ENCODE results near the gene DCAF12. TPM values are rescaled to one million over a fixed set of nuclear protein-coding genes. Genes with fewer than 3 reads are reported as not detected.
A peak's percentile ranks its signal among the peaks of the same experiment; 100 is the strongest.

The DCAF12 gene
- total RNA-seq, result 21.5 TPM
- 10 to 100 TPM; 21.0 to 28.2 (median 24.5) TPM for polyA plus RNA-seq

DNA sequence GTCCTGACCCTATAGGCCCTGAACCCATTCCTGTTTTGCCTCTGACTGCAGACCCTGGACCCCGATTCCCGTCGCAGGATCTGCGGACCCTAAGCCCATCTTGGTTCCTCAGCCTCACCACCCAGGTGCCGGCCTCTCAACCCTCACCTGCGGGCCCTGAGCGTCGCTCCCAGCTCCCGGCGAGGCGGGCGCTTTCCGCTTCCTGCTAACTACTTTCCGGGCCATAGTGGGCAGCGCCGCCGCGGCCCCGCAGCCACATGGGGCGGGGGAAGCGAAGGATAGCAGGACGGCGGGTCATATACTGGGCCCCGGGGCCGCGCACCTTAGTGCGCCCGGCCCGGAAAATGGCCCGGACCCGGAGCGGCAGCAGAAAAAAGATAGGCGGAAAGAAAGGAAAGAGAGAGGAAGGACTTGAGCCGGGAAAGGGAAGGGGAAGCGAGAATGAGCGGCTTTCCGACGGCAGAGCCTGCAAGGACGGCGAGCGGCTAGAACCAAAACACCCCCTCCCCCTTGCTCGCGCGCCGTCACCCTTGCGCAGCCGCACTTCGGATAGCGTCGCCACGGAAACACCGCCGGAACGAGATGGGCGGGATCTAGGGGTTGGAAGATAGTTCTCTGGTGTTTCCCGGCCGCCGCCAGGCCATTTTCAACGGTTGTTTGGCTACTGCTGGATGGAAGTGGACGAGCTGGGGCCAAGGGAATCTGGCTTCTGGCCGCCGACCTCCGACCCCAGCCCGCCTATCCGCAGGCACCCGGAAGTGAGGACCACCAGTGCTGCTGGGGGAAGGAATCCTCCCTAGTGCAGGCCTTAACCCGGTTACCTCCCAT is at the start of gene DCAF12:
Gene DCAF12 (minus strand): TSS at position 492 of the 828 bp plus-strand sequence. CDS start 267 bp downstream, at position 225.
- Mint-ChIP-seq H3K36me3 (peaks cover 22% of the 10 kb centered on the region), H3K4me3 (peak within 1 kb of the TSS; percentile 94 to 99 (median 98)), H3K27me3 (no peaks in the 10 kb centered on the region), H3K4me1 (peaks cover 29 to 51% (median 37%) of the 10 kb centered on the region in 4 donors), H3K27ac (peak within 1 kb of the TSS; percentile 98 to 99 (median 98)), H3K9me3 (peaks cover 0 to 2% (median 0%) of the 10 kb centered on the region in 7 donors)
- Histone ChIP-seq H3K36me3 (ENCODE audit: control insufficient read depth, insufficient read depth, low read length) (peaks cover 12% of the 10 kb centered on the region), H3K9me3 (ENCODE audit: control insufficient read depth in 2 of 2, low read length in 2 of 2) (no peaks in the 10 kb centered on the region), H3K4me1 (ENCODE audit: control insufficient read depth, insufficient read depth, low read length, poor library complexity, severe bottlenecking) (peaks cover 41% of the 10 kb centered on the region), H3K27ac (ENCODE audit: insufficient read depth, low read length, poor library complexity, severe bottlenecking) (peak within 1 kb of the TSS; percentile 94), H3K27me3 (ENCODE audit: control insufficient read depth, insufficient read depth, low read length) (no peaks in the 10 kb centered on the region), H3K4me3 (ENCODE audit: low read depth, low read length) (peak within 1 kb of the TSS; percentile 90)
- DNase-seq, result peak; percentile 85 to 96 (median 90)
- ATAC-seq (ENCODE audit: low read depth in 2 of 2), result peak; percentile 91 to 92

GRCh38 chr9:34176089-34176488 is 49.6 kb upstream of the DCAF12 start:
- H3K4me1 Mint-ChIP-seq, result peaks cover 7 to 38% (median 21%) of the 10 kb centered on the region in 4 donors
- ATAC-seq (ENCODE audit: low read depth in 2 of 2), result no peak
- Histone ChIP-seq H3K4me1 (ENCODE audit: control insufficient read depth, insufficient read depth, low read length, poor library complexity, severe bottlenecking) (peaks cover 27% of the 10 kb centered on the region), H3K4me3 (ENCODE audit: low read depth, low read length) (no peak overlapping the region), H3K36me3 (ENCODE audit: control insufficient read depth, insufficient read depth, low read length) (no peaks in the 10 kb centered on the region), H3K9me3 (ENCODE audit: control insufficient read depth in 2 of 2, low read length in 2 of 2) (no peaks in the 10 kb centered on the region), H3K27me3 (ENCODE audit: control insufficient read depth, insufficient read depth, low read length) (no peaks in the 10 kb centered on the region), H3K27ac (ENCODE audit: insufficient read depth, low read length, poor library complexity, severe bottlenecking) (no peak overlapping the region)
- no peak for DNase-seq
- H3K36me3 Mint-ChIP-seq, result peaks cover 6% of the 10 kb centered on the region
- peaks cover 10% of the 10 kb centered on the region for H3K27me3 Mint-ChIP-seq
- no peak overlapping the region for H3K27ac Mint-ChIP-seq
- H3K9me3 Mint-ChIP-seq, result peaks cover 0 to 1% (median 0%) of the 10 kb centered on the region in 7 donors
- peak overlapping the region in 2 of 4 donors; percentile 49 to 55 for H3K4me3 Mint-ChIP-seq

GRCh38 chr9:34171753-34172535 is 45.4 kb upstream of the DCAF12 start:
- DNase-seq (peak in 2 of 3 donors; percentile 48 to 84), ATAC-seq (ENCODE audit: low read depth in 2 of 2) (peak; percentile 61 to 92)
- Mint-ChIP-seq H3K4me1 (peaks cover 2 to 15% (median 8%) of the 10 kb centered on the region in 4 donors), H3K27ac (peak overlapping the region; percentile 60 to 82 (median 63)), H3K27me3 (peaks cover 14% of the 10 kb centered on the region), H3K36me3 (no peaks in the 10 kb centered on the region), H3K4me3 (peak overlapping the region in 3 of 4 donors; percentile 37 to 81 (median 75)), H3K9me3 (peaks cover 0 to 1% (median 0%) of the 10 kb centered on the region in 7 donors)
- Histone ChIP-seq H3K4me1 (ENCODE audit: control insufficient read depth, insufficient read depth, low read length, poor library complexity, severe bottlenecking) (peaks cover 7% of the 10 kb centered on the region), H3K27ac (ENCODE audit: insufficient read depth, low read length, poor library complexity, severe bottlenecking) (no peak overlapping the region), H3K36me3 (ENCODE audit: control insufficient read depth, insufficient read depth, low read length) (no peaks in the 10 kb centered on the region), H3K27me3 (ENCODE audit: control insufficient read depth, insufficient read depth, low read length) (no peaks in the 10 kb centered on the region), H3K9me3 (ENCODE audit: control insufficient read depth in 2 of 2, low read length in 2 of 2) (no peaks in the 10 kb centered on the region), H3K4me3 (ENCODE audit: low read depth, low read length) (peak overlapping the region; percentile 7)

DNA sequence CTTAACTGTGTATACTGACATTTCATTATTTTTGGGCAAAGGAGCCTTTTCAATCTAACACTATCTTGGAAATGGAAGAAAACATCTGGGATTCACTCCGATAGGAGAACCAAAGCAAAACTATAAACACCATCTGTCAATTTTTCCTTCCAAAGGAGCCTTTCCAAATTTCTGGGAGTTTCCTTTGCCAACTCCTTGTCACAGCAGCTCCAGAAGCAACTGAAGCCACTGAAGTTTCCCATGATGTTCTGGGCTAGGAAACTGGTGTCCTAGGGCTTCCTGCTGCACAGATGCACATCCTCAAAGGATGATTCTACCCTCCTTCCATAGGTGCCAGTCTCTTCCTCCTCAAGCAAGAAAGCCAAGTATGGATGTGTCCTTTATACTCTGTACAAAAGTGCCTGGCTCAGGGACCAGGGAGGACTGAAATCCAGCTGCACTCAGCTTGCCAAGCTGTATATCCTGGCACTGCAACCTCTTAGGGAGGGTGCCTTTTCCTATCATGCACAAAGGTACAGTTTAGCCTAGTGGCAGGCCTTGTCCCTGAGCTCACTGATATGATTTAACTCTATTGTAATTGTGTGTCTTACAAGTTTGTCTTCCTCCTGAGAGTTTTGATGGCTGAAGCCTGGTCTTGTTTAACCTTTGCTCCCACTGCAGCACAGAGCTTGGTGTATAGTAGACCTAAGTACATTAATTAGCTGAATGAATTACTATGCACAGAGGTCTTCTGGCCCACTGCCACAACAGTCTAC is 43.9 kb upstream of the DCAF12 start:
- peaks cover 7% of the 10 kb centered on the region for H3K4me1 ChIP-seq (ENCODE audit: control insufficient read depth, insufficient read depth, low read length, poor library complexity, severe bottlenecking)
- no peak overlapping the region for H3K27ac Mint-ChIP-seq
- no peak overlapping the region for H3K4me3 ChIP-seq (ENCODE audit: low read depth, low read length)
- H3K4me1 Mint-ChIP-seq, result peaks cover 2 to 11% (median 8%) of the 10 kb centered on the region in 4 donors
- ATAC-seq (ENCODE audit: low read depth in 2 of 2) (no peak), DNase-seq (no peak)
- no peak overlapping the region for H3K27ac ChIP-seq (ENCODE audit: insufficient read depth, low read length, poor library complexity, severe bottlenecking)
- H3K27me3 ChIP-seq (ENCODE audit: control insufficient read depth, insufficient read depth, low read length), result no peaks in the 10 kb centered on the region
- peaks cover 0 to 1% (median 0%) of the 10 kb centered on the region in 7 donors for H3K9me3 Mint-ChIP-seq
- H3K36me3 Mint-ChIP-seq, result no peaks in the 10 kb centered on the region
- no peaks in the 10 kb centered on the region for H3K9me3 ChIP-seq (ENCODE audit: control insufficient read depth in 2 of 2, low read length in 2 of 2)
- H3K4me3 Mint-ChIP-seq, result peak overlapping the region in 1 of 4 donors; percentile 54
- H3K27me3 Mint-ChIP-seq, result peaks cover 14% of the 10 kb centered on the region
- H3K36me3 ChIP-seq (ENCODE audit: control insufficient read depth, insufficient read depth, low read length), result no peaks in the 10 kb centered on the region

GRCh38 chr9:34169125-34169524 is 42.6 kb upstream of the DCAF12 start:
- no peak overlapping the region for H3K4me3 ChIP-seq (ENCODE audit: low read depth, low read length)
- H3K9me3 ChIP-seq (ENCODE audit: control insufficient read depth in 2 of 2, low read length in 2 of 2), result no peaks in the 10 kb centered on the region
- peaks cover 0 to 1% (median 0%) of the 10 kb centered on the region in 7 donors for H3K9me3 Mint-ChIP-seq
- H3K27ac ChIP-seq (ENCODE audit: insufficient read depth, low read length, poor library complexity, severe bottlenecking), result no peak overlapping the region
- H3K27me3 Mint-ChIP-seq, result peaks cover 14% of the 10 kb centered on the region
- no peaks in the 10 kb centered on the region for H3K36me3 Mint-ChIP-seq
- ATAC-seq (ENCODE audit: low read depth in 2 of 2) (no peak), DNase-seq (no peak)
- no peak overlapping the region for H3K4me3 Mint-ChIP-seq
- peaks cover 7% of the 10 kb centered on the region for H3K4me1 ChIP-seq (ENCODE audit: control insufficient read depth, insufficient read depth, low read length, poor library complexity, severe bottlenecking)
- H3K27me3 ChIP-seq (ENCODE audit: control insufficient read depth, insufficient read depth, low read length), result no peaks in the 10 kb centered on the region
- no peak overlapping the region for H3K27ac Mint-ChIP-seq
- H3K4me1 Mint-ChIP-seq, result peaks cover 2 to 11% (median 8%) of the 10 kb centered on the region in 4 donors
- H3K36me3 ChIP-seq (ENCODE audit: control insufficient read depth, insufficient read depth, low read length), result no peaks in the 10 kb centered on the region

GRCh38 chr9:34163434-34163833 is 36.9 kb upstream of the DCAF12 start:
- H3K4me3 Mint-ChIP-seq, result no peak overlapping the region
- H3K36me3 ChIP-seq (ENCODE audit: control insufficient read depth, insufficient read depth, low read length), result no peaks in the 10 kb centered on the region
- no peaks in the 10 kb centered on the region for H3K4me1 Mint-ChIP-seq
- H3K36me3 Mint-ChIP-seq, result no peaks in the 10 kb centered on the region
- H3K4me1 ChIP-seq (ENCODE audit: control insufficient read depth, insufficient read depth, low read length, poor library complexity, severe bottlenecking), result no peaks in the 10 kb centered on the region
- no peaks in the 10 kb centered on the region for H3K27me3 Mint-ChIP-seq
- H3K27ac ChIP-seq (ENCODE audit: insufficient read depth, low read length, poor library complexity, severe bottlenecking), result no peak overlapping the region
- no peaks in the 10 kb centered on the region for H3K9me3 Mint-ChIP-seq
- no peak overlapping the region for H3K27ac Mint-ChIP-seq
- ATAC-seq (ENCODE audit: low read depth in 2 of 2), result no peak
- no peak for DNase-seq
- no peaks in the 10 kb centered on the region for H3K27me3 ChIP-seq (ENCODE audit: control insufficient read depth, insufficient read depth, low read length)
- H3K9me3 ChIP-seq (ENCODE audit: control insufficient read depth in 2 of 2, low read length in 2 of 2), result no peaks in the 10 kb centered on the region
- H3K4me3 ChIP-seq (ENCODE audit: low read depth, low read length), result no peak overlapping the region

DNA sequence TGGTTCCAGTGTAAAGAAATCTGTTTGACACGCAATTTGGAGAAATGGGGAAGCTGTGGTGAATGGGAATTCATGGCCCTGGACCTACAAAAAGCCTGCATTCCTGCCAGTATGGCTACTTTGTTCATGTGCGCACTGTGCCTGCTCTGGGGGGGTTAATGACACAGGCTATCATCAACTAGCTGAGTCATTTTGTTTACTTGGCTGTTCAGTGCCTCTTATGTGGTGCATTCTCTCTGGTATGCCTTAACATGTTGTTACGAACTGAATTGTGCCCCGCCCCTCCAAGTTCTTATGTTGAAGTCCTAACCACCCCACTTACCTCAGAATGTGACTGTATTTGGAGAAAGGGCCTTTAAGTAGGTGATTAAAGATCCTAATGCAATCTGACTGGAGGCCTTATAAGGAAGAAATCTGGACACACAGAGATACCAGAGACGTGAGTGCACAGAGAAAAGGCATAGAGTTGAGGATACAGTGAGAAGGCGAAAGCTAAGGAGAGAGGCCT is 31.9 kb upstream of the DCAF12 start:
- peaks cover 0 to 1% (median 0%) of the 10 kb centered on the region in 7 donors for H3K9me3 Mint-ChIP-seq
- peaks cover 6% of the 10 kb centered on the region for H3K27me3 Mint-ChIP-seq
- no peaks in the 10 kb centered on the region for H3K4me1 Mint-ChIP-seq
- Histone ChIP-seq H3K27ac (ENCODE audit: insufficient read depth, low read length, poor library complexity, severe bottlenecking) (no peak overlapping the region), H3K27me3 (ENCODE audit: control insufficient read depth, insufficient read depth, low read length) (no peaks in the 10 kb centered on the region), H3K4me3 (ENCODE audit: low read depth, low read length) (no peak overlapping the region), H3K9me3 (ENCODE audit: control insufficient read depth in 2 of 2, low read length in 2 of 2) (no peaks in the 10 kb centered on the region), H3K36me3 (ENCODE audit: control insufficient read depth, insufficient read depth, low read length) (no peaks in the 10 kb centered on the region), H3K4me1 (ENCODE audit: control insufficient read depth, insufficient read depth, low read length, poor library complexity, severe bottlenecking) (no peaks in the 10 kb centered on the region)
- no peaks in the 10 kb centered on the region for H3K36me3 Mint-ChIP-seq
- ATAC-seq (ENCODE audit: low read depth in 2 of 2), result no peak
- no peak overlapping the region for H3K27ac Mint-ChIP-seq
- peak in 1 of 3 donors; percentile 10 for DNase-seq
- H3K4me3 Mint-ChIP-seq, result no peak overlapping the region

Measured in CD4-positive, CD25-positive, alpha-beta regulatory T cell (primary cell).